SK-N-SH (cell line): ENCODE data around the gene FAM222A.

Experiments
- CHD2 ChIP-seq: fragments of 150-350 bp; IDR thresholded peaks from 2 replicates; pipeline ENCODE4 v1.6.1; 2018; ENCODE audit warnings: low read length; ENCODE audit not compliant: partially characterized antibody
- GATA2 ChIP-seq: sonication (generic); formaldehyde crosslinking; IDR thresholded peaks from 2 replicates; pipeline ENCODE4 v1.5.0; 2020; ENCODE audit warnings: mild to moderate bottlenecking, missing genetic modification reagents
- REST ChIP-seq: IDR thresholded peaks from 2 replicates; pipeline ENCODE4 v1.6.1; 2012; ENCODE audit warnings: mild to moderate bottlenecking, low read depth, low read length, moderate library complexity

- TF ChIP-seq CHD2 (no peak), GATA2 (CRISPR knock-in tag) (no peak), REST (no peak)
These were observed 95.4 kb downstream of the FAM222A start for GRCh38 chr12:109808876-109809646.
